ENCODE results near the gene PLOD1. TPM values are rescaled to one million over a fixed set of nuclear protein-coding genes. Genes with fewer than 3 reads are reported as not detected.
A peak's percentile ranks its signal among the peaks of the same experiment; 100 is the strongest.

The PLOD1 gene
- total RNA-seq, 1 experiment from 2014 or later, result 46.9 TPM

DNA sequence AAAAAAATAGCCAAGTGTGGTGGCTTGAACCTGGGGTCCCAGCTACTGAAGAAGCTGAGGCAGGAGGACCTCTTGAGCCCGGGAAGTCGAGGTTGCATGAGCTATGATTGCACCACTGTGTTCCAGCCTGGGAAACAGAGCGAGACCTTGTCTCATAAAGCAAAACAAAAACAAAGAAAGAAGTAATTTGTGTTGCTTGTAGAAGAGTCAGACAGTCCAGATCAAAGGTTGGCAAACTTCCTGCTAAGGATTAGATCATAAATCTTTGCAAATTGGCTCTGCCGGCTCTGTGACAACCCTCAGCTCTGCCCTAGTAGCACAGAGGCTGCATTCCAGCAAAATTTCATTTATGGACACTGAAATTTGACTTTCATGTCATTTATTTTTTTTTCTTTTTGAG is 26.7 kb downstream of the PLOD1 start:
- TF ChIP-seq GABPB1 (CRISPR knock-in tag; IDR thresholded peaks at IDR 0.05) (0 out of 2 replicates have a peak, but pooled peaks have one; percentile 17), TEAD1 (CRISPR knock-in tag; IDR thresholded peaks at IDR 0.05) (no peak)
- no peaks in the 10 kb centered on the region for H3K4me1 Mint-ChIP-seq
- H3K27ac Mint-ChIP-seq, result no peak overlapping the region
- H3K9me3 Mint-ChIP-seq, result no peaks in the 10 kb centered on the region
- ChIA-PET POLR2A (no interaction called here), CTCF (interaction anchor here (0.9 to 1.2 kb wide), 2 partner anchors 123 to 235 kb away, joined by 3 to 5 read pairs; no protein-coding TSS in a partner anchor)
- H3K36me3 Mint-ChIP-seq, result peaks cover 14% of the 10 kb centered on the region; the same call in 1 of the 2 replicates
- no peak overlapping the region for H3K4me3 Mint-ChIP-seq
- no peak for DNase-seq (ENCODE audit: low spot score)
- no peak for ATAC-seq
- H3K27me3 Mint-ChIP-seq (ENCODE audit: low read depth), result no peaks in the 10 kb centered on the region

DNA sequence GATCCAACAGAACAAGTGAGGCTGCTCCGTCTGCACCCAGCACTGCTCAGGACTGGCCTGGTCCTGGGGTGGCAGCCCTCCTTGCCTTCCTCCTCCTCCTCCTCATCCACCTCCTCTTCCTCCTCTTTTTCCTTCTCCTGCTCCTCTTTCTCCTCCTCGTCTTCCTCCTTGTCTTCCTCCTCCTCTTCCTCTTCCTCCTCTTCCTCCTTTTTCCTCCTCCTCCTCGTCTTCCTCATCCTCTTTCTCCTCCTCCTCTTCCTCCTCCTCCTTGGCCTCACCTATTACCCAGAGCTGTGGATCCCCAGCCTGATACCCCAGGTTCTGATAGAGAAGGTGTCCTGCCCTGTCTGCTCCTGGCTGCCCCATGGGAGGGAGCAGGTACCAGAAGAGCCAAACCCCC is 29.1 kb downstream of the PLOD1 start:
- DNase-seq (ENCODE audit: low spot score) (no peak), ATAC-seq (no peak)
- CTCF ChIA-PET, result interaction anchor here (0.7 to 1.4 kb wide), 2 partner anchors 62 to 125 kb away, joined by 3 to 5 read pairs; no protein-coding TSS in a partner anchor
- H3K36me3 Mint-ChIP-seq, result peaks cover 10% of the 10 kb centered on the region
- POLR2A ChIA-PET, result no interaction called here
- no peak for TF ChIP-seq TEAD1 (CRISPR knock-in tag; IDR thresholded peaks at IDR 0.05)
- TF ChIP-seq JUN (CRISPR knock-in tag; IDR thresholded peaks at IDR 0.05), result no peak
- TF ChIP-seq ELF4 (CRISPR knock-in tag; IDR thresholded peaks at IDR 0.05; ENCODE audit: low read depth), result no peak
- no peak for TF ChIP-seq TCF7 (CRISPR knock-in tag; IDR thresholded peaks at IDR 0.05; ENCODE audit: low read depth)
- TF ChIP-seq ESRRA (CRISPR knock-in tag; IDR thresholded peaks at IDR 0.05; ENCODE audit: borderline replicate concordance), result no peak
- no peak for TF ChIP-seq IRF2 (CRISPR knock-in tag; IDR thresholded peaks at IDR 0.05; ENCODE audit: borderline replicate concordance, low read depth)
- TF ChIP-seq NR1H2 (CRISPR knock-in tag; IDR thresholded peaks at IDR 0.05), result no peak
- H3K4me3 Mint-ChIP-seq, result no peak overlapping the region
- no peaks in the 10 kb centered on the region for H3K4me1 Mint-ChIP-seq
- no peaks in the 10 kb centered on the region for H3K9me3 Mint-ChIP-seq
- H3K27ac Mint-ChIP-seq, result no peak overlapping the region
- no peaks in the 10 kb centered on the region for H3K27me3 Mint-ChIP-seq (ENCODE audit: low read depth)

- Mint-ChIP-seq H3K9me3 (no peaks in the 10 kb centered on the region), H3K27ac (no peak overlapping the region), H3K4me3 (no peak overlapping the region), H3K27me3 (ENCODE audit: low read depth) (no peaks in the 10 kb centered on the region), H3K36me3 (peaks cover 9% of the 10 kb centered on the region), H3K4me1 (no peaks in the 10 kb centered on the region)
- DNase-seq (ENCODE audit: low spot score) (no peak), ATAC-seq (no peak)
- CTCF ChIA-PET, result no interaction called here
- TF ChIP-seq CREM (CRISPR knock-in tag; IDR thresholded peaks at IDR 0.05) (no peak), ZMAT4 (CRISPR knock-in tag; IDR thresholded peaks at IDR 0.05) (no peak), TEAD1 (CRISPR knock-in tag; IDR thresholded peaks at IDR 0.05) (no peak), NR3C1 (CRISPR knock-in tag; conservative IDR thresholded peaks at IDR 0.05; ENCODE audit: low read depth) (no peak), ZNF425 (CRISPR knock-in tag; conservative IDR thresholded peaks at IDR 0.05) (no peak), USF1 (CRISPR knock-in tag; IDR thresholded peaks at IDR 0.05) (no peak), ZNF317 (CRISPR knock-in tag; IDR thresholded peaks at IDR 0.05; ENCODE audit: borderline replicate concordance, low read depth) (no peak), RELA (CRISPR knock-in tag; IDR thresholded peaks at IDR 0.05; ENCODE audit: borderline replicate concordance) (no peak), HMGA2 (CRISPR knock-in tag; IDR thresholded peaks at IDR 0.05) (no peak), TP53 (CRISPR knock-in tag; IDR thresholded peaks at IDR 0.05) (no peak), KAT7 (CRISPR knock-in tag; IDR thresholded peaks at IDR 0.05; ENCODE audit: borderline replicate concordance) (no peak), FOXP1 (CRISPR knock-in tag; IDR thresholded peaks at IDR 0.05; ENCODE audit: borderline replicate concordance) (no peak), ZBTB21 (CRISPR knock-in tag; IDR thresholded peaks at IDR 0.05; ENCODE audit: borderline replicate concordance) (no peak), NFE2L1 (CRISPR knock-in tag; IDR thresholded peaks at IDR 0.05) (no peak), TEAD4 (CRISPR knock-in tag; IDR thresholded peaks at IDR 0.05) (no peak), ZNF219 (CRISPR knock-in tag; IDR thresholded peaks at IDR 0.05; ENCODE audit: borderline replicate concordance) (no peak), ZNF232 (CRISPR knock-in tag; IDR thresholded peaks at IDR 0.05) (no peak), STAT6 (CRISPR knock-in tag; conservative IDR thresholded peaks at IDR 0.05; ENCODE audit: low read depth) (no peak)
- TF ChIP-seq, protein P1, sequence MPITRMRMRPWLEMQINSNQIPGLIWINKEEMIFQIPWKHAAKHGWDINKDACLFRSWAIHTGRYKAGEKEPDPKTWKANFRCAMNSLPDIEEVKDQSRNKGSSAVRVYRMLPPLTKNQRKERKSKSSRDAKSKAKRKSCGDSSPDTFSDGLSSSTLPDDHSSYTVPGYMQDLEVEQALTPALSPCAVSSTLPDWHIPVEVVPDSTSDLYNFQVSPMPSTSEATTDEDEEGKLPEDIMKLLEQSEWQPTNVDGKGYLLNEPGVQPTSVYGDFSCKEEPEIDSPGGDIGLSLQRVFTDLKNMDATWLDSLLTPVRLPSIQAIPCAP (CRISPR knock-in tag; IDR thresholded peaks at IDR 0.05), result no peak
- POLR2A ChIA-PET, result no interaction called here
Observed at GRCh38 chr1:11964656-11965055, 30.1 kb downstream of the PLOD1 start.

Data from WTC11 (cell line).